Cardiac septum (tissue), 1 donor: ENCODE measurements around the gene NEU4. TPM values are rescaled to one million over a fixed set of nuclear protein-coding genes. Genes with fewer than 3 reads are reported as not detected.

Source experiments
- DNase-seq: peaks from one replicate; pipeline ENCODE4 v3.0.0-alpha.2; 2020; ENCODE audit warnings: low spot score
- intact Hi-C: fragments of 100-400 bp; cut with DNase I; formaldehyde crosslinking; loops from one replicate; pipeline ENCODE4 v1.14.0; 2022
- total RNA-seq: library from RNA; stranded (reverse); fragmentation: NEBNext Ultra II Directional; extraction: Animal tissue kit (Norgen Biotek cat#: 25700); gene quantifications from one replicate; pipeline ENCODE4 v1.2.1, GENCODE V29; 2021
- donor health status: DM: no; HTN: no; CAD: no.

The NEU4 gene
- total RNA-seq, 1 donor from 2014 or later: not detected

DNA sequence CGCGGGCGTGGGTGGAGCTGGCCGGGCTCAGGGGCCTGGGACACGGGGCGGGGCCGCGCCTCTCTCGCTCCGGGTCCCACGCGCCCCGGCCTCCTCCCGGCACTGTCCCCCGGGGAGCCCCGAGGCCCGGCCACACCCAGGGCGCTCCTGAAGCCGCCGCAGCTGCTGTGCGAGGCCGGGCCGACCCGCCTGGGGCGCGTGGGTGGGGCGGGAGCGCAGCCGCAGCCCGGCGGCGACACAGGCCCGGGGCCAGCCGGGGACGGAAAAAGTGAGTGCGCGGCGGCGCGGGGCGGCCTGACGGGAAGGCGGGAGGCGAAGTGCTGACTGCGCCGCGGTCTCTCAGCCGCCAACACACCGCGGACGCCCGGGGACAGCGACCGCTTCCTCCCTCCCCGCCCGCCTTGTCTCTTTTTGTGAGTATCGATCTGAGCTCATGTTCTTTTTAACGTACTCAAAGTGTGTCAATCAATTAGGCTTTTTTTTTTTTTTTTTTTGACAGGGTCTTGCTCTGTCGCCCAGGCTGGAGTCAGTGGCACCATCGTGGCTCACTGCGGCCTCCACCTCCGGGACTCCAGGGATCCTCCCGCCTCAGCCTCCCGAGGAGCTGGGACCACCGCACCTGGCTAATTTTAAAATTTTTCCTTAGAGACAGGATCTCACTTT lies 35.2 kb downstream of the NEU4 start:
- intact Hi-C loops: no loop called here
- peak; percentile 90 for DNase-seq

DNA sequence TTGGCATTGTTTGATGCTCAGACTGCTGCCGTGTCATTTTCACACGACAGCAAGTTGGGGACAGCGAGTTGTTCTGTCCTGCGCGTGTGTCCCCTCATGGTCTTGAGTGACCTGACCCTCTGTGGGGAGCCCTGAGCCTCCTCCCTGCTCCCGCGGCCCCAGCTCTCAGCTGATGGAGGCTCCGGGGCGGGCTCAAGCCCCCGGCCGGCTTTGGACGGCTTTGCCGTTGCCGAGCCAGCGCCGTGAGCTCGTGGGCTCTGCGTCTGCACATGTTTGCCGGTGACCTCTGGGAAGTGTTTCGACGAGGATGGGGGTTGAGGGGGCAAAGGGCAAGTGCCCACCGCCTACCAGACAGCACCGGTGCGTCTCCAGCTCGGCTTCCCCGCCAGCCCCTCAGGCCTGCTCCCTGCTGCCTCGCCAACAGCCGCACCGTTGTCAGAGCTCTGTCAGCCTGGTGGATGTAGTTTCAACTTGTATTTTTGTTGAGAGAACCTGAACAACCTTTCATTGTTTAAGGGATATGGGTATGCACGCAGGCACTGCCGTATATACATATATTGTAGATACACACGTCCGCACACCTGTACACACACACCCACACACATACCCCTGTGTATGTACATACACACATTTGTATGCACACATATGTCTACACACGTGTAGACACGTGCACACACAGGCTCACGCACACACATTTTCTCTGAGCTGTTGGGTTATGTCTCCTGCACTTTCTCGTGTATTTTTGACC lies 36.0 kb downstream of the NEU4 start:
- peak; percentile 59 for DNase-seq
- intact Hi-C loops: no loop called here

GRCh38 chr2:241846406-241846805 lies 37.4 kb downstream of the NEU4 start:
- intact Hi-C loops: no loop called here
- DNase-seq: peak; percentile 27

GRCh38 chr2:241848761-241849615 lies 40.0 kb downstream of the NEU4 start:
- intact Hi-C loops: no loop called here
- DNase-seq: peak; percentile 74

- peak; percentile 62 for DNase-seq
- intact Hi-C loops: no loop called here
These were observed 40.9 kb downstream of the NEU4 start for GRCh38 chr2:241849616-241850543.

DNA sequence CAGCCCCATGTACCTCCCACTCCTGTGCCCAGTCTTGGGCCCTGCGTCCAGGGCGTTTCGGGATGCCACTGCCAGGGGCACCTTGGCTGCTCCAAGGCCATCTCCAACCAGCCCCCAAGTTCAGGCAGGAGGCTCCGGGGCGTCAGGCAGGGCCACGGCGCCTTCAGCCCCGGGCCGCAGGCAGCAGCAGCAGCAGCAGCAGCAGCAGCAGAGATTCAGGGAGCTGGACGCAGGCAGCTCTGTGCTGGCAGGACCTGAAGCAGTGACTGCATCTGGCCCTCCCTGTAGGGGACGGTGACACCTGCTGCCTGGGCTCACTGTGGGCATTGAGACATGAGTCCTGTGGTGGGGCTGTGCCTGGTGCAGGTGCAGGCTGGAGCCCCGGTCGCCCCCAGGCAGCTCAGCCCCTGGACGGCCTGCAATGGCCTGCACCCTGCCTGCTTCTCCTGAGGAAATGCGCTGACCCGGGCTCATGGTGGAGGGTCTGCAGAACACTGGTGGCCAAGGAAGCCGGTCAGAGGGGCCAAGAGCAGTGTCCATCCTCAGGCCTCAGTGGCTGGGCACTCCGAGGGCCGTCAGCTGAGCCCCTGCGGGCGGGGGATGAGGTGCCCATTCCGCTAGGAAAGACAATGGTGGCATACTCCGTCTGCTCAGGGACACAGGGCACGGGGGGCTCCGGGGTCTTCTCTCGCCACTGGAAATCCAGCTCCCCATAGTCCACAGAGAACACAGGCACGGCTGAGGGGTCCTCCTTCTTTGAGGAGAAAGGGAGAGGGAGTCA lies 41.7 kb downstream of the NEU4 start:
- intact Hi-C loops: no loop called here
- DNase-seq: peak; percentile 73

- DNase-seq: peak; percentile 35
These were observed 42.5 kb downstream of the NEU4 start for GRCh38 chr2:241851325-241852115.

DNA sequence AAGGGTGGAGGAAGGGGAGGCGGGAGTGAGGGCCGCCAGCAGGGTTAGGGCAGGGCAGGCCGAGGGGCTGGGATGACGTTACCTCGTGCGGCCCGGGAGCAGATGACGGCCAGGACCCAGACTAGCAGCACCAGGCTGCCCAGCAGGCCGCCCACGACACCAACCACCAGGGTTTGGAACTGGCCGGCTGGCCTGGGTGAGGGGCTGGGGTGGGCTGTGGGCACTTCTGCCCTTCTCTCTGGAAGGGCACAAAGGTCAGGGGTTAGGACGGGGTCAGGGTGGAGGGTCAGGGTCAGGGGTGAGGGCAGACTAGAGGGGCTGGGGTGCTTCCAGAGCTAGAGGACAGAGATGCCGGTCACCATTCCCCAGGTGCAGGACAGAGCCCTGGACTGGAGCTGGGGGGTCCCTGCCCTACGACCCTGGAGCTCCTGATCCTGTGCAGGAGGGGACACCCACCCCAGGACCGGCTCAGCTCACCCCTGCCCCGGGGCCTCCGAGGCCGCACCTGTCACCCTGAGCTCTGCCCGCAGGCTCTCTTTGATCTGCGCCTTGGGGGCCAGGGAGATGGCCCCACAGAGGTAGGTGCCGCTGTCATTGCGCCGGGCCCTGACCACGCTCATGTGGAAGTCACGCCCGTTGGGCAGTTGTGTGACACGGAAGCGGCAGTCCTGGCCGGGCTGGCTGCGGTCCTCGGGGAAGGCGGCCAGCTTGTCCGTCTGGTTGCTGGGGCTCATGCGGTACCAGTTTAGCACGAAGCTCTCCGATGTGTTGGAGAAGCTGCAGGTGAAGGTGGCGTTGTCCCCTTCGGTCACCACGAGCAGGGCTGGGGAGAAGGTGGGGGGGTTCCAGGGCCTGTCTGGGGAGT lies 43.4 kb downstream of the NEU4 start:
- intact Hi-C loops: no loop called here

More at GRCh38 chr2:241851325-241852115, 42.5 kb downstream of the NEU4 start:
- intact Hi-C loops: no loop called here

DNA sequence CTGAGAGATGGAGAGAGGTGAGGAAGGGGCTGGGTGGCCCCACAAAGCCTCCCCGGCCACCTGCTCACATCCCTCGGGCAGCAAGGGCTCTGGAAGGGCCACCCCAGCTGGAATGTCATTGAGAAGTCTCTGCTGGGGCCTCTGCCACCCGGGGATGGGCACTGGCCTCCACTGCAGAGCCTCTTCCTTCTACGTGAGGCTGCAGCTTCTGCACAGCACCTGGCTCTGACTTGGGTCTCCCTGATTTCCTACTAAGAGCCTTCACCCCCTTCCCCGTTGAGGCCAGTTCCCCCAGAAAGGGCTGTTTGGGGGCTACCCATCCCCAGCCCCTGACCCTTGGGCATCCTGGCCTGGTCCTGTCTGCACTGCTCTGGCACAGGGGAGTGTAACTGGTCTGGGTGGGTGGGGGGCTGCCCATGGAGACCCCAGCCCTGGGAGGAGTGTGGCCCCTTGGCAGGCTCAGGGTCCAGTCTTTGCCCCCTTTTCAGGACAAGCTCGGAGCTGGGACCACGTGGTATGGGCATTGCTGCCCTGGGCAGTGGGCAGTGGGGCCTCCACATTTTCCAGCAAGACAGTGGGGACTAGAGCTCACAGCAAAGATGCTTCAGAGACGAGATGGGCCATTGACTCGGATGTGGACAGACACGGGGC lies 44.1 kb downstream of the NEU4 start:
- intact Hi-C loops: no loop called here
- peak; percentile 60 for DNase-seq

More for the DNA sequence above, 43.4 kb downstream of the NEU4 start:
- DNase-seq: peak; percentile 71

DNA sequence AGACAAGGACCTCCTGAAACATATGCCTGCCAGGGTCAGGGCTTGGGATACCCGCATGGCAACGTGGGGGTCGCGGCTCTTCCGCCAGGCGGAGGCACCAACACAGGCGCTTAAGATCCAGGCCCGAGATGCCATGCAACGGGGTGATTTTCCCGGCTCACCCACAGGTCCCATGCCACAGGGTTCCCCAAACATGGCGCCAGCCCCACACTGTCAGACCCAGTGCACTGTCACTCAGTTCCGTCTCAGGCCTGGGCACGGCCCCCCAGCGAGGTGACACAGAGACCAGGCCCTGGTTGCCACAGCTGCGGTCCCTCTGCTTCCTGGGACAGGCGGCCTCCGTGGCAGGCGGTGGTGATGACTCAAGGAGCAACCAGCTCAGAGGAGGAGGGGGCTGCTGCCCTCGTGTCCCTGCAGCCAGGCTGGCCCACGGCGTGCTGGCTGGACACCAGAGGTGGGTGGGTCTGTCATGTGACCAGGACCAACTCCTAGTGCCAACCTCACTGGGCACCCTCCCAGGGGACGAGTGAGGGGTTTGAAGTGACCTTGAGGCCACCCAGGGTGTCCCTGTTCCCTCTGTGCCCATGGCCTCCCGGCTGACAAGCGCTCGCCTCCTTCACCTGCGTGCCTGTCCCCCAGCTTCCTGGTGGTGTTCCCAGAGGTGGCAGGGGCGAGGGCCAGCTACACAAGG lies 44.8 kb downstream of the NEU4 start:
- DNase-seq: peak; percentile 78
- intact Hi-C loops: no loop called here

DNA sequence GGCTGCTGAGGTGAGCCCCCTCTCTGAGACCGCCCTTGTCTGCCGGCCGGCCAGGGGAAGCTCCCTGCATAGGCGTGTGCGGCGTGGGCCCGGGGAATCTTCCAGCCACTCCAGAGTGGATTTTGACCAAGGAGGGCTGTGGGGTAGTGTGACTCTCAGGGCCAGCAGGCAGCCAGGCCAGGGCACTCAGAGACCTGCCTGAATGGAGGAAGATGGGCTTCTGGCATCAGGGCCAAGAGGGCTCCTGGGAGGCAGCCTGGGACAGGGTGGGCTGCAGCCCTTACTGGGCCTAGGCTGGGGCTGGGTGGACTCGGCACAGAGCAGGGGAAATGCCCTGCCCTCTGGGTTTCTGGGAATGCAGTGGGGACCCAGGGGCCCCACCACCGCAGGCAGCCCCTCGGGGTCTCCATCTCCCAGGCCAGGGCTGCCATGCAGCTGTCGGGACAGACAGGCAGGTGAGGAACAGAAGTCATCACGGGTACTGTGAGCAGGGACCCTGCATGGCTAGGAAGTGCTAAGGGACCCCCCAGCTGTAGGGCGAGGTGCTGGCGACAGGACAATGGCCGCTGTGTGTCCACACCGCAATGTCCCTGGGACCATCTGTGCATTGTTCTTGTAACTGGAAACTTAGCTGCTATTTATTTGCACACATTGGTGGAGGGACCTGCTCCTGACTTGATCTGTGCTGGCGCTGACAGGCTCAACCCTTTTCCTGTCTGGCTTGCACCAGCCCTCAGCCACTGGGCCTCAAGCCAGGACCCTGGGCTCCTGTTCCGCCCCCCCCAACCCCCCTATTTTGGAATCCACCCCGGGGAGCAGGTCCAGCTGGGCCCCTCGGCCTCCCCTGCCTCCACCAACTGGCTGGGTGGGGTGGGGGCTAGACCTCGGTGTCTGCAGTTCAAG lies 45.6 kb downstream of the NEU4 start:
- intact Hi-C loops: no loop called here
- peak; percentile 72 for DNase-seq

GRCh38 chr2:241855245-241855887 lies 46.4 kb downstream of the NEU4 start:
- intact Hi-C loops: no loop called here
- peak; percentile 71 for DNase-seq

DNA sequence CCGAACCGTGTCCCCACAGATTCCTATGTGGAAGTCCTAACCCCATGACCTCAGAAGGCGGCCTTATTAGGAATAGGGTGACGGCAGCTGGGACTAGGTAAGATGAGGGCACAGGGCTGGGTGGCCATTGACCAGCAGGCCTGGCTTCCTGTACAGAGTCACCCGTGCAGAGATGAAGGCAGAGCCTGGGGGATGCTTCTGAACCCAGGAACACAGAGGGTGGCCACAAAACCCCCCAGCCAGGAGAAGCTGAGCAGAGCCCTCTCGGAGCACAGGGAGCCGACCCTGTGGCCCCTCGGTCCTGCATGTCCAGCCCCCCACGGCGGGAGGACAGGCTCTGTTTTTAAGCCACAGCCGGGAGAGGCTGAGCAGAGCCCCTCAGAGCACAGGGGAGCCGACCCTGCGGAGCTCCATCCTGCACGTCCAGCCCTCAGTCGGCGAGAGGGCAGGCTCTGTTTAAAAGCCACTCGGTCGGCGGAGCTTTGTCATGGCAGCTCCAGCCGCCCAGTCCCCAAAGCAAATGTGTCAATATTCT lies 47.0 kb downstream of the NEU4 start:
- peak; percentile 55 for DNase-seq
- intact Hi-C loops: no loop called here

DNA sequence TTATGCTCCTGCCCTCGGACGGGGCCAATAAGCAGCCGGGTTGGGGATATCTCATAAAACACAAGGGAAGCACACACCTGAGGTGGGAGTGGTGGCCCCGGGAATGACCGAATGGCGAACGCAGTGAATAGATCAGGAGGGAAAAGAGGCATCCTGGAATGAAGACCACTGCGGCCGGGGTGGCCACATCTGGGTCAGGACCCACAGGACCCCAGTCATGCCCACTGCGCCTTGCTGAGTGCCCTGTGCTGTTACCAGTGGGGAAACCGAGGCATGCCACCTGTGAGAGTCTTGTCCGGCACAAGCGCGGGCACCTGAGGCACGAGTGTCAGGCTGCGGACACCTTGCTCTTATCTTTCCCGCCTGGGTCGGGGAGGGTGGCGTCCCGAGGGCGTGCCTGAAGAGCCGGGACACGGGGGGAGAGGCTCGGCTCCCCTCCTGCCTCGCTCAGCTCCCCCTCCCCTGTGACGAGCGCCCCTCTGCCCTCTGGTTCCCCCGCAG lies 48.1 kb downstream of the NEU4 start:
- intact Hi-C loops: no loop called here
- peak; percentile 71 for DNase-seq
